GM23248 (cell line): ENCODE results near the gene SMPD3.

ENCODE experiments used
- EZH2 ChIP-seq: fragments of 200-600 bp; sonication (generic); IDR thresholded peaks from 2 replicates; pipeline ENCODE4 v1.6.1; 2018; ENCODE audit warnings: antibody characterized with exemption, mild to moderate bottlenecking; ENCODE audit not compliant: insufficient read depth, poor library complexity, severe bottlenecking
- EZH2phosphoT487 ChIP-seq: fragments of 200-600 bp; sonication (generic); IDR thresholded peaks from 2 replicates; pipeline ENCODE4 v1.6.1; 2018; ENCODE audit warnings: antibody characterized with exemption, moderate library complexity, mild to moderate bottlenecking, low read depth; ENCODE audit not compliant: insufficient read depth

DNA sequence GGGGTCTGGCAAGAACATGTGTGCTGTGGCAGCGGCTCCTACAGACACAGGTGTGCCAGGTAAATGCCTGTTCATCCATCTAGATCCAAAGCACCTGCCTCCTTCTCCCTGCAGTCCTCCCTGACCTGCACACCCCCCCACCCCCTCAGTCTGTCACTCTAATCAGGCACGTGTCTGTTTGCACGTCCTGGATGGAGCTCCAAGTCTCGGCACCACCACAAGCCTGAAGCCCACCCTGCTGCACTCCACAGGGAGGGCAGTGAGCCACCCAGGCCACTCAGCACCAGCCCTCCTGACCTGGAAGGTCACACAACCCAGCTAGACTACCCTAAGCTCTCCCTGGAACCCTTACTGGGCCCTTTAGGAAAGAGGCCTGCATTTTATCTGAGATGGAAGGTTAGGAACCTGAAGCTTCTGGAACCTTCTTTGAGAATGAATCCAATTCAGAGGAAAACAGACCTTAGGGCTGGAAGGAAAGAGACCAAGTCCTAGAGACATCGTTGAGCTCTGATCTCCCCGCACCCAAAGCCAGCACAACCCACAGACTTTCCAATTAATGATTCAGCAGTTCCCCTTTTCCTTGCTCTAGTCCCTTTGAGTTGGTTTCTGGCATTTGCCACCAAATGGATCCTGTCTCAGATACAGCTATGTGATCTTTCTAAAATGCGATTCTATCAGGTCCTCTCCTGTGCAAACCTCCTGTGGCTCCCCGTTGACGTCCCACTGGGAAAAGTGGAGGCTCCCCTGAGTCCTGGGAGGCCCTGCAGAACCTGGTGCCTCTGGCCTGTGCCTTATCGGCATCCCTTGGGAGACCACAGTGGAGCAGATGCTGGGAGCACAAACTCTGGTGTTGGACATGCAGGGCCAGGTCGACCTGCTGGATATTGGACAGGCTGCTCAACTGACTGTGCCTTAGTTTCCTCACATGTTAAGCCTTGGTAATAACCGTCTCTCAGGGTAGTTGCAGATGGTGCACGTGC is 69.6 kb downstream of the SMPD3 start:
- TF ChIP-seq EZH2 (no peak), EZH2phosphoT487 (no peak)
